HL-60 (cell line): ENCODE measurements around the gene TMPRSS6.

Source experiments
- DNase-seq, 2 experiments: peaks; one replicate each; pipeline ENCODE4 v3.0.0-alpha.2; 2010 to 2020; ENCODE audit warnings: low read depth in 1 of 2, low spot score in 1 of 2
- H3K27ac ChIP-seq: fragments of 250-450 bp; sonication (Bioruptor Pico); replicated peaks from 2 replicates; pipeline ENCODE4 v1.5.1; 2020; ENCODE audit warnings: mild to moderate bottlenecking, moderate library complexity
- H3K27me3 ChIP-seq: fragments of 250-450 bp; sonication (Bioruptor Pico); 2 replicates; pipeline ENCODE4 v1.5.1; 2021; ENCODE audit warnings: mild to moderate bottlenecking, moderate library complexity; ENCODE audit not compliant: insufficient read depth, poor library complexity, severe bottlenecking
- H3K4me3 ChIP-seq: replicated peaks from 2 replicates; pipeline ENCODE4 v1.5.1; 2011; ENCODE audit warnings: mild to moderate bottlenecking, control low read depth, low read length; ENCODE audit not compliant: insufficient read depth
- CTCF ChIP-seq: IDR thresholded peaks from one replicate; pipeline ENCODE4 v1.5.1; 2011; ENCODE audit warnings: low read length, control low read depth, inconsistent platforms; ENCODE audit not compliant: insufficient read depth
- GABPA ChIP-seq: IDR thresholded peaks from 2 replicates; pipeline ENCODE4 v1.6.1; 2012; ENCODE audit warnings: low read depth
- POLR2AphosphoS5 ChIP-seq: IDR thresholded peaks from 2 replicates; pipeline ENCODE4 v1.6.1; 2012; ENCODE audit warnings: low read depth
- REST ChIP-seq: IDR thresholded peaks from 2 replicates; pipeline ENCODE4 v1.6.1; 2012; ENCODE audit warnings: low read depth; ENCODE audit not compliant: insufficient replicate concordance
- SPI1 ChIP-seq: IDR thresholded peaks from 2 replicates; pipeline ENCODE4 v1.6.1; 2012; ENCODE audit warnings: low read depth, mild to moderate bottlenecking, borderline replicate concordance

Gene TMPRSS6

GRCh38 chr22:37020192-37020479 is 89.4 kb downstream of the TMPRSS6 start:
- TF ChIP-seq SPI1 (no peak), GABPA (no peak)
- DNase-seq = peak in 1 of 2 experiments; percentile 42
- Histone ChIP-seq H3K27ac (peak overlapping the region; percentile 86), H3K27me3 (no peaks in the 10 kb centered on the region), H3K4me3 (peak overlapping the region; percentile 83)

- TF ChIP-seq SPI1 (no peak), REST (peak; percentile 23), CTCF (no peak)
- H3K27me3 ChIP-seq = no peaks in the 10 kb centered on the region
- H3K27ac ChIP-seq = peak within 1 kb of the TSS; percentile 86
- peak within 1 kb of the TSS; percentile 90 for H3K4me3 ChIP-seq
- DNase-seq = peak; percentile 74 to 91
These were observed 90.0 kb downstream of the TMPRSS6 start, which contains the start of the genes MPST and TST for GRCh38 chr22:37019309-37020191. MPST (plus strand) TSS chr22:37019742; CDS start chr22:37019837, 95 bp downstream. TST (minus strand) TSS chr22:37019447; CDS start chr22:37018732, 715 bp downstream.

DNA sequence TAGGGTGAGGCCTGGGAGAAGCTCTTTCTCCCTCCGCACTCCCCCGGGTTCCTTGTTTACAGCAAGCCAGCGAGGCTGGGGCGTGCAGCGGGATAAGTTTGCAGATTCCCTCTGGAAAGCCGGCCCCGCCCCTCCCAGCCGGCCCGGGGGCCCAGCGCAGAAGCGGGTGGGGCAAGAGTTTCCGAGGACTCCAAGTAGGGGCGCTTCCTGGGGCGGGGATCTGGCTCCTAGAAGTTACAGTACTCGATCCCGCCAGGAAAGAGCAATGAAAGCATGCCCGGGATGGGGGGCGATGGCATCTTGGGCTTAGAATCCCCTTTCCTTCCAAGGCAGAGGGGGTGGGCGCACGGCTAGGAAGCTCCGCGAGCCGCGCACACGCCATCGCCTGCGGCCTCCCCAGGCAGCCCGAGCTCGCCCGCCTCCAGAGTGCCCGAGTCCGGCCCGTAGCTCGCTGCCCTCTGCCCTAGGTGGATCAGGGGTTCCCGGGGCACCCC is 90.7 kb downstream of the TMPRSS6 start:
- Histone ChIP-seq H3K4me3 (peak overlapping the region; percentile 90), H3K27ac (peak overlapping the region; percentile 76), H3K27me3 (no peaks in the 10 kb centered on the region)
- TF ChIP-seq POLR2AphosphoS5 (no peak; the same call in 1 of the 2 replicates), GABPA (no peak), REST (no peak), SPI1 (no peak), CTCF (no peak)
- peak in 1 of 2 experiments; percentile 54 for DNase-seq

DNA sequence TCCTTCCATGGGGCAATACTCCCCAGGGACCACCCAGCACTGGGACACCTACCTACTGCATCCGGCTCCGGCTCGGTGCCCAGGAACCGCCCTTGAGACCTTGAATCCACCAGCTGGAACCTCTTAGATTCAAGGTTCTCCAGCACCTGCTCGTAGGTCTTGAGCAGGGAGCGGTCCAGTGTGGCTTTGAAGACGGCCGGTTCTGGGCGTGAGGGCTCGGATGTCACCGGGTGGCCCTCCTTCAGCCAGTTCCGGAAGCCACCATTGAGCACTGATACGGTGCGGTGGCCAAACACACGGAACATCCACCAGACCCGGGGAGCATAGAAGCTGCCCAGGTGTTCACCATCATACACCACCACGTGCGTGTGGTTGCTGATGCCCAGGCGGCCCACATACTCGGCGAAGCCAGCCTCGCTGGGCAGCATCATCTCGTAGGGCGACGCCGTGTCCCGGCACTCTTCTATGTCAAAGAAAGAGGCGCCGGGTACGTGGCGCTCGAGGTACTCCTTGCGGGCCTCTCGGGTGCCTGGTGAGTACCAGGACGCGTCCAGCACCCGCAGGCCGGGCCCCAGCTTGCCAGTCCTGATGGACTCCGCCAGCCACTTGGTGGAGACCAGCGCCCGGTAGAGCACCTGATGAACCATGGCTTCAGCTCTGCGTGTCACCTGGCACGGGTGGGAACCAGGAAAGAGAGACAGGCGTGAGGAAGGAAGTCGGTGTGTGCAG is 91.3 kb downstream of the TMPRSS6 start:
- H3K27me3 ChIP-seq = no peaks in the 10 kb centered on the region
- TF ChIP-seq REST = no peak
- TF ChIP-seq POLR2AphosphoS5 = no peak
- no peak for TF ChIP-seq CTCF
- peak; percentile 54; the same call in 1 of the 2 replicates for TF ChIP-seq SPI1
- no peak for TF ChIP-seq GABPA
- peak in 1 of 2 experiments; percentile 31 for DNase-seq
- peak overlapping the region; percentile 90 for H3K4me3 ChIP-seq
- H3K27ac ChIP-seq = peak overlapping the region; percentile 76
